ENCODE measurements around the gene CNTN4. TPM values are rescaled to one million over a fixed set of nuclear protein-coding genes. Genes with fewer than 3 reads are reported as not detected.

The CNTN4 gene
- total RNA-seq, 1 donor from 2014 or later: 16.1 TPM

GRCh38 chr3:2826036-2826435 is 727.4 kb downstream of the CNTN4 start:
- H3K9me3 Mint-ChIP-seq (ENCODE audit: low read depth): no peaks in the 10 kb centered on the region
- no peak overlapping the region for H3K4me3 Mint-ChIP-seq (ENCODE audit: low read depth)
- H3K27me3 Mint-ChIP-seq: no peaks in the 10 kb centered on the region
- no peak for TF ChIP-seq CTCF (IDR thresholded peaks at IDR 0.05; ENCODE audit: unreplicated experiment)
- DNase-seq (ENCODE audit: low spot score, unreplicated experiment): no peak
- H3K27ac Mint-ChIP-seq: no peak overlapping the region
- no peaks in the 10 kb centered on the region for H3K36me3 Mint-ChIP-seq (ENCODE audit: insufficient read depth)
- no peaks in the 10 kb centered on the region for H3K4me1 Mint-ChIP-seq (ENCODE audit: low read depth)

- no peaks in the 10 kb centered on the region for H3K4me1 Mint-ChIP-seq (ENCODE audit: low read depth)
- H3K9me3 Mint-ChIP-seq (ENCODE audit: low read depth): no peaks in the 10 kb centered on the region
- H3K27me3 Mint-ChIP-seq: no peaks in the 10 kb centered on the region
- no peak overlapping the region for H3K4me3 Mint-ChIP-seq (ENCODE audit: low read depth)
- TF ChIP-seq CTCF (IDR thresholded peaks at IDR 0.05; ENCODE audit: unreplicated experiment): no peak
- no peak for DNase-seq (ENCODE audit: low spot score, unreplicated experiment)
- H3K36me3 Mint-ChIP-seq (ENCODE audit: insufficient read depth): no peaks in the 10 kb centered on the region
- no peak overlapping the region for H3K27ac Mint-ChIP-seq
Observed at GRCh38 chr3:2826453-2826852, 727.8 kb downstream of the CNTN4 start.

- Mint-ChIP-seq H3K27ac (no peak overlapping the region), H3K9me3 (ENCODE audit: low read depth) (no peaks in the 10 kb centered on the region), H3K4me1 (ENCODE audit: low read depth) (no peaks in the 10 kb centered on the region), H3K36me3 (ENCODE audit: insufficient read depth) (no peaks in the 10 kb centered on the region), H3K4me3 (ENCODE audit: low read depth) (no peak overlapping the region), H3K27me3 (no peaks in the 10 kb centered on the region)
- TF ChIP-seq CTCF (IDR thresholded peaks at IDR 0.05; ENCODE audit: unreplicated experiment): no peak
- no peak for DNase-seq (ENCODE audit: low spot score, unreplicated experiment)
Observed at GRCh38 chr3:2837239-2837638, 738.6 kb downstream of the CNTN4 start.

GRCh38 chr3:2837910-2838309 is 739.2 kb downstream of the CNTN4 start:
- no peaks in the 10 kb centered on the region for H3K4me1 Mint-ChIP-seq (ENCODE audit: low read depth)
- no peaks in the 10 kb centered on the region for H3K36me3 Mint-ChIP-seq (ENCODE audit: insufficient read depth)
- H3K4me3 Mint-ChIP-seq (ENCODE audit: low read depth): no peak overlapping the region
- no peak overlapping the region for H3K27ac Mint-ChIP-seq
- no peaks in the 10 kb centered on the region for H3K27me3 Mint-ChIP-seq
- H3K9me3 Mint-ChIP-seq (ENCODE audit: low read depth): no peaks in the 10 kb centered on the region
- no peak for DNase-seq (ENCODE audit: low spot score, unreplicated experiment)
- no peak for TF ChIP-seq CTCF (IDR thresholded peaks at IDR 0.05; ENCODE audit: unreplicated experiment)

GRCh38 chr3:2838546-2839157 is 740.0 kb downstream of the CNTN4 start:
- Mint-ChIP-seq H3K27me3 (no peaks in the 10 kb centered on the region), H3K36me3 (ENCODE audit: insufficient read depth) (no peaks in the 10 kb centered on the region), H3K9me3 (ENCODE audit: low read depth) (no peaks in the 10 kb centered on the region), H3K27ac (peak overlapping the region; percentile 57), H3K4me3 (ENCODE audit: low read depth) (no peak overlapping the region), H3K4me1 (ENCODE audit: low read depth) (no peaks in the 10 kb centered on the region)
- no peak for TF ChIP-seq CTCF (IDR thresholded peaks at IDR 0.05; ENCODE audit: unreplicated experiment)
- DNase-seq (ENCODE audit: low spot score, unreplicated experiment): no peak

Data from progenitor cell of endocrine pancreas (in vitro differentiated cells).